GM12874 (cell line): ENCODE results near the gene ARHGEF5.

Experiments
- CTCF ChIP-seq: IDR thresholded peaks from 2 replicates; pipeline ENCODE4 v1.5.1; 2011; ENCODE audit warnings: low read depth, mild to moderate bottlenecking, control low read depth, low read length, moderate library complexity; ENCODE audit not compliant: insufficient read depth

The ARHGEF5 gene

GRCh38 chr7:144414815-144415214, 59.6 kb downstream of the ARHGEF5 start:
- no peak for TF ChIP-seq CTCF

GRCh38 chr7:144415858-144416257, 60.7 kb downstream of the ARHGEF5 start:
- no peak for TF ChIP-seq CTCF

GRCh38 chr7:144416341-144416740, 61.1 kb downstream of the ARHGEF5 start:
- no peak for TF ChIP-seq CTCF

GRCh38 chr7:144428431-144428830, 73.2 kb downstream of the ARHGEF5 start:
- TF ChIP-seq CTCF, result no peak
